UCSD-AML1 (cell line): Measurements from ENCODE around the gene CCDC138.

Experiments
- DNase-seq: peaks from one replicate; lab custom pipeline; 2025; ENCODE audit not compliant: unreplicated experiment; lab: John Stamatoyannopoulos, UW

The CCDC138 gene

GRCh38 chr2:108825254-108825653, 38.7 kb downstream of the CCDC138 start:
- no peak for DNase-seq

DNA sequence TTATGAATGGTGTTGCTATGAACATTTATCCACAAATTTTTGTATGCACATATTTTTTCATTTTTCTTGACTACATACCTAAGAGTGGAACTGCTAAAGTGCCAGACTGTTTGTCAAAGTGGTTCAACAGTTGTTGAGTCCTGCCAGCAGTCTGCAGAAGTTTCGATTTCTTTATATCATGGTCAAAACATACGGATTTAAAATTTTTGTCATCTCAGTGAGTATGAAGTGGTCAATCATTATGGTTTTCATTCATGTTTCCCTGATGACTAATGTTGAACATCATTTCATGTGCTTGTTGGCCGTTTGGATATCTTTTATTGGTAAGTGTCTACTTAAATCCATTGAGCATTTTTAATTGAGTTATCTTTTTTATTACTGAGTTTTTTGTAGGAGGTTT, 39.2 kb downstream of the CCDC138 start:
- DNase-seq, result no peak

DNA sequence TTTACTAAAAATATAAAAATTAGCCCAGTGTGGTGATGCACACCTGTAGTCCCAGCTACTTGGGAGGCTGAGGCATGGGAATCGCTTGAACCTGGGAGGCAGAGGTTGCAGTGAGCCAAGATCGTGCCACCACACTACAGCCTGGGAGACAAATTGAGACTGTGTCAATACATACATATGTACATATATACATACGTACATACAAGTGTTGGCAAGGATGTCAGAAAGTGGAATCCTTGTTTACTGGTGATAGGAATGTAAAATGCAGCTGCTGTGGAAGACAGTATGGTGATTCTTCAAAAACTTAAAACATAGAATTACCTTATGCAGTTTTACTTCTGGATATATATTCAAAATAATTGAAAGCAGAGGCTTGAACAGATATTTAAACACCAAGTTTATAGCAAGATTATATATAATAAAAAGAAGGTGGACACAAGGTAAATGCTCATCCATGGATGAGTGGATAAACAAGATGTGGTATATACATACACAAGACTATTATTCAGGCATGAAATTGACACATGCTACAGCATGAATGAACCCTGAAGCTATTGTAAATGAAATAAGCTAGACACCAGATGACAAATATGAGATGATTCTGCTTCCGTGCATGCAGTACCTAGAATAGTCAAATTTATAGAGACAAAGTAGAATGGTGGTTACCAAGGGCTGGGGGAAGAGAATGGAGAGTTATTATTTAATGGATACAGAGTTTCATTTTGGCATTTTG, 43.2 kb downstream of the CCDC138 start:
- DNase-seq, result no peak

DNA sequence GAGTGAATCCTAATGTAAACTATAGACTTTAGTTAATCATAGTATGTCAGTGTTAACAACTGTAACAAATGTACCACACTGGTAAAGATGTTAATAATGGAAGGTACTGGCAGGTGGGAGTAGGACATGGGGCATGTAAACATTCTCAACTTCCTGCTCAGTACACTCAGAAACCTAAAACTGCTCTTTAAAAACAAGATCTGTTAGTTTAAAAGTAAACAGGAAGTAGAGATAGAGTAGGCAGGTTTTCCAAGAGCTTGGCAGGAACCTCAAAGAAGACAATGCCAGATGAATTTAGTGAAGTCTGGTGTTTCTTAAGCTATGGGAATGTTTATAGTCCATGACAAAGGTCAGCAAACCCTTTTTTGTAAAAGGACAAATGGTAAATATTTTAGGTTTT, 46.6 kb downstream of the CCDC138 start:
- DNase-seq, result no peak

DNA sequence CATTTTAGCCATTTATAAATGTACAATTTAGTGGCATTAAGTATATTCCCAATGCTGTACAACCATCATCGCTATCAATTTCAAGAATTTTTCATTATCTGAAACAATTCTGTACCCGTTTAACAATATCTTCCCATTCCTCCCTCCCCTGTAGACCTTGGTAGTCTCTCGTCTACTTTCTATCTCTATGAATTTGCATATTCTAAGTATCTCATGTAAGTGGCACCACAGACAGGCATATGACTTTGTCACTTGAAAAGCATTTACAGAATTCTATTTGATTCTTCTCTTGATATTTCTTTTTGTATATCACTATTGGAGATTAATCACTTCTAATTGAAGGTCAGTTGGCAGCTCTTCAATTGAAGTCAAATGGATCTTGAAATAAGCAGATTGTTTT, 48.0 kb downstream of the CCDC138 start:
- DNase-seq, result no peak

GRCh38 chr2:108835040-108835439, 48.5 kb downstream of the CCDC138 start:
- no peak for DNase-seq

GRCh38 chr2:108837198-108837597, 50.6 kb downstream of the CCDC138 start:
- DNase-seq, result no peak

DNA sequence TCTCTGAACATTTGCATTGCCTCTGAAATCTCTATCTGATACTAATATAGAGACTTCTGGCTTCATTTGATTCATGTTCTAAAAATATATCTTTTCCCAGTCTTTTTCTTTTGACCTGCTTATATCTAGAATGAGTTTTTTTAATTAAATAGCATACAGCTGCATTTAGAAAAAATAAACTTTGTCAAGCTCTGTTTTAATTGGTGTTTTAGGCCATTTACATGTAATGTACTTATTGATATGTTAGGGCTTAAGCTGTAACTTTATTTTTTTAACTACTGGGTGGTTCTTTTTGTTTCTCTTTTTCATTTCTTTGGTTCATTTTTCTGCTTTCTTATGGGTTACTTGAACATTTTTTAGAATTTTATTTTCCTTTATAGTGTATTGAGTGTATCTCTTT, 54.9 kb downstream of the CCDC138 start:
- no peak for DNase-seq

DNA sequence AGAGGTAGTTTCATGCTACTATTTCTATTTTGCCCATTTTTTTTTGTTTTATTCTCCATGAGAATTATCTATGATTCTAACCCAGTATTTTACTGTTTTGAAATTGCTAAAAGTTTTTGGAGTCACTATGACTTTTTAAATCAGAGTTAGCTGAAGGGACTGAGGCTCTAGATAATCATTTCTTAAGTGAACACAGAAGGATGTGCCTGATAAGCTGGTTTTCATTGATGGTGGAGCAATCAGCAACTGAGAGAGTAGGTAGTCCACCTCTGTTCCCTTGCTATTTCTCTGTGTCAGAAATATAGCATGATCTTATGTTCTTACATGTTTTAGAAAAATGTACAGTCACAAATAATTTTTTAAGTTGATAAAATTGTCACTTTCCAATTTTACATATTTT, 59.4 kb downstream of the CCDC138 start:
- DNase-seq, result no peak

DNA sequence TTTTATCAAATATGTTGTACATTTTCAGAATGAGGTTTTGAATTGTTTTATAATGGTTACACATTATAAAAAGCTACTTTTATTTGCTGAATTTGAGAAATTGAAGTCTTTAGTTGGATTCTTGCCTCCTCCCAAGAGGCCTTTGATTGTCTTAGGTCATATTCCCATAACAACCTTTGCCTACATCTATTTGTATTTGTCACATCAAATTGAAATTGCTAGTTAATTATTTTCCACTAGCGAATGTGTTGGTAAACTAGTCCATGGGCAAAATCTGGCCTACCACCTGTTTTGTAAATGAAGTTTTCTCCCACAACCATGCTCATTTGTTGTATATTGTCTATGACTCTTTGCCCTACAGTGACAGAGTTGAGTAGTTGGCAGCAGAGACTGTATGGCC, 60.4 kb downstream of the CCDC138 start:
- no peak for DNase-seq

- no peak for DNase-seq
Observed at GRCh38 chr2:108852375-108852774, 65.8 kb downstream of the CCDC138 start.

- no peak for DNase-seq
Observed at GRCh38 chr2:108853421-108853820, 66.8 kb downstream of the CCDC138 start.

DNA sequence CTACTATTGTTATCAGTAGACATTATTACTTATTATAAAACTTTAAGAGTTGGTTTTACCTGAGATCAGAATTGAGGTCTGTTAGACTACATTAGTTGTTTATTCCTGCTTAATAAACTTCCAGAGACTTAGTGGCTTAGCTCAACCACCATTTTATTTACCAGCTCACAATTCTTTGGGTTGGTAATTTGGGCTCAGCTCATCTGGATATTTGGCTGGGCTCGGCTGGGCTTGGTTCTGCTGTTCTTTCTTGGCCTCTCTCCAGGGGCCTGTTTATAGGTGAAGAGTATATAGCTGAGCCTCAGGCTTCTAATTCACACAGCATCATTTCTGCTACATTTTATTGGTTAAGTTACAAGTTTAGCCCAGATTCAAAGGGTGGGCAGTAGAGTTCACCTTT, 67.9 kb downstream of the CCDC138 start:
- no peak for DNase-seq

DNA sequence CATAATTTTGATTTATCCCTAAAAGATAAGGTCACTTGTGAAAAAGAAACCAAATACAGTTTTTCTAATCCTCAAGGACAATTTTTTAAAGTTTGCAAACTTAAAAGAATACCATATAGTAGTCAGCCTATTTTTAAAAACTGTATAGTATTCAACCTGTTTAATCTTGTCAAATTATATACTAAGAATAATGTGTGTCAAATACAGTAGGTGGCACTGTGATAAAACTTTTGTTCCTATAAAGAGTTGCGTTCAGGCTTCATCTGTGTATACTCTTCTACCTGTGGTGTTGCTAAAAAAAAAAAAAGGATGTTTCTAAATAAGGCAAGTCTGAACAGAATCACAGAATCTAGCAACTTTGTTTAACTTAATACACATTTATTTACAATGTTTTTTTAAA, 68.6 kb downstream of the CCDC138 start:
- DNase-seq, result no peak

DNA sequence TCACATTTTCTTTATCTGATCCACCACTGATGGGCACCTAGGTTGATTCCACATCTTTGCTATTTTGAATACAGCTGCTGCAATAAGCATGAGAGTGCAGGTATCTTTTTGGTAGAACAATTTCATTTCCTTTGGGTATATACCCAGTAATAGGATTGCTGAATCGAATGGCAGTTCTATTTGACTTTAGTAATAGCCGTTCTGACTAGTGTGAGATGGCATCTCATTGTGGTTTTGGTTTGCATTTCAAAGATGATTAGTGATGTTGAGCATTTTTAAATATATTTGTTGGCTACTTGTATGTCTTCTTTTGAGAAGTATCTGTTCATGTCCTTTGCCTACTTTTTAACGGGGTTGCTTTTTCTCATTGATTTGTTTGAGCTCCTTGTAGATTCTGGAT, 72.3 kb downstream of the CCDC138 start:
- DNase-seq, result no peak

DNA sequence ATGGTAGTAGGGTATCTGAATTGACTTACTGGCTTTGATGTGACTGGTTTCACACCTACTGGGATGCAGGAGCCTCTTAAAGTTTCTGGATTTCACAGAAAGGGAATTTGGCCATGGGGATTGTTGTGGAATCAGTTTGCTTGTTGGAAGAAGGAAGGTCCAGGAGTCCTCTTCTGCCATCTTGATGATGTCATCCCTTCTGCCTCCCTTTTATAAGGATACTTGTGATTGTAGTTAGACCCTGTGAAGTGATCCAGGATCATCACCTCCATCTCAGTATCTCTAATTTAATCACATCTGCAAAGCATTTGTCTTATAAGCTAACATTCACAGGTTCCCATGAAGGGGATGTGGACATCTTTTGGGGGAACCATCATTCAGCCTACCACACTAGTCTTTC, 79.5 kb downstream of the CCDC138 start:
- no peak for DNase-seq

DNA sequence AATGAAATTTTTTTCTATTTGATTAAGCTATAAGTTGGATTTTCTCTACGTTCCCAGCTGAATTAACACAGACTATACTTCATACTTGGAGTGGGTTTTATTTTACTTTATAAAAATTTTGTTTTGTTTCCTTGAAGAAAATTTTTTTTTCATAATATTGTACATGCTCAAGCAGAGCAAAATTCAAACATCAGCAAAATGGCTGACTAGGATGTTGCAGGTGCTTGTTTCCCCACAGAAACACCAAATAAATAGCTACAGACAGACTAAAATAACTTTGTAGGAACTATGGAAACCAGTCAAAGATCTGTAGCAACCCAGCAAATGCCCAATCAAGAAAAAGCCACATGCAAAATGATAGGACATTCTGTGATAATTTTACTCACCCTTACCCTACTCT, 82.3 kb downstream of the CCDC138 start:
- no peak for DNase-seq

DNA sequence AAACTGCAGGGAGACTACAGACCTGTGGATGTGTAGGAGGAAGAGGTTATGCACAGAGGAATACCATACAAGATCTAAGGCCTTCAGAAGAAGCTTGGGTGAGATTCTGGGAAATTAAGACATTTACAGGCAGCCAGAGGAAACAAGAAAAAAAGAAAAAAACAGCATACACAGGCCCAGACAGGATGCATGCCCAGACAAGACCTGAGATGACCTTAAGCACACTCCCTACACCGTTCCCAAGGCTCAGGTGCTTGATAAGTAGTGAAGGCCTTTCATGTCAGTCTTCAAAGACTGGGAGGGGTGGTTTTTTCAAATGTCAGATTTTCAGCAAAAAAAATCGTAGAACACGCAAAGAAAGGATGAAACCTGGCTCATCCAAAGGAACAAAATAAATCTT, 83.0 kb downstream of the CCDC138 start:
- no peak for DNase-seq

GRCh38 chr2:108870069-108870644, 83.6 kb downstream of the CCDC138 start:
- DNase-seq, result no peak

- DNase-seq, result no peak
Observed at GRCh38 chr2:108877506-108877905, 90.9 kb downstream of the CCDC138 start.

GRCh38 chr2:108878276-108878675, 91.7 kb downstream of the CCDC138 start:
- DNase-seq, result no peak

GRCh38 chr2:108884619-108885018, 98.0 kb downstream of the CCDC138 start:
- no peak for DNase-seq

DNA sequence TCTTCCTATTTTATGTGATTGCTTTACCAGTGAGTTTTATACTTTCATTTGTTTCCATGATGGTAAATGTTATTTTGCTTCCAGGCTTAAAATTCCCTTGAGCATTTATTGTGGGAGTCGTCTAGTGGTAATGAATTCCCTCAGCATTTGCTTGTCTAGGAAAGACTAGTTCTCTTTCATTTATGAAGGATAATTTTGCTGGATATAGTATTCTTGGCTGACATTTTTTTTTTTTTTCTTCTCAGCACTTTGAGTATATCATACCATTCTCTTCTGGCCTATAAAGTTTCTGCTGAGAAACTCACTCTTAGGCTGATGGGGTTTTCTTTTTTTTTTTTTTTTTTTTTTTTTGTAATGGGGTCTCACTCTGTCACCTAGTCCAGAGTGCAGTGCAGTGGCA, 103.3 kb downstream of the CCDC138 start:
- no peak for DNase-seq
